T-helper 1 cell treated with Interleukin-12 subunit alpha and Interleukin-12 subunit beta and Interleukin-4 antibody, amounts not matched to agents 30 ng/mL and 1 ng/mL, for 36 hours (primary cell): Measurements from ENCODE around the gene ST6GALNAC5. TPM values are rescaled to one million over a fixed set of nuclear protein-coding genes. Genes with fewer than 3 reads are reported as not detected.

Experiments used
- intact Hi-C: fragments of 100-400 bp; cut with micrococcal nuclease; formaldehyde crosslinking; loops from one replicate; pipeline ENCODE4 v1.15.1; 2024
- total RNA-seq: library from RNA; stranded (reverse); gene quantifications from 2 replicates; pipeline ENCODE4 v1.2.3, GENCODE V29; 2022

Gene ST6GALNAC5
- total RNA-seq, 1 donor from 2014 or later: not detected

DNA sequence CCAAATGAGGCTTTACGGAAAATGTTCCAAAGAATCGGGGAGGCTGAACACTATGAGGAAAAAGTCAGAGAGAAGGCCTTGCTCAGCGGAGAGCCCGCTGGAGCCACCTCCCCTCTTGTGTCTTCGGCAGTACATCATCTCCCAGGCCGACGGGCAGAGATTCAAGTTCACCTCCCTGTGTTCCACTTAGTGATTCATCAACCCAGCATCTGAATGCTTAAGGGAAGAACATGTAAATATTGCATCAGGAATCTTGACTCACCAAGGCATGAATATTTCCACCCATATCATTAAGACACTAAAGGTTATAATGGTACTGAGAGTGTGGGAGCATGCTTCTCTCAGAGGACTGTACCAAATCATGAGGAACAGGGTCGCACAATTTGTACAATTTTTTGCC lies 172.5 kb downstream of the ST6GALNAC5 start:
- intact Hi-C loops: no loop called here

GRCh38 chr1:77040826-77041225 lies 173.5 kb downstream of the ST6GALNAC5 start:
- intact Hi-C loops: no loop called here

GRCh38 chr1:77044133-77044849 lies 177.0 kb downstream of the ST6GALNAC5 start:
- intact Hi-C loops: no loop called here

DNA sequence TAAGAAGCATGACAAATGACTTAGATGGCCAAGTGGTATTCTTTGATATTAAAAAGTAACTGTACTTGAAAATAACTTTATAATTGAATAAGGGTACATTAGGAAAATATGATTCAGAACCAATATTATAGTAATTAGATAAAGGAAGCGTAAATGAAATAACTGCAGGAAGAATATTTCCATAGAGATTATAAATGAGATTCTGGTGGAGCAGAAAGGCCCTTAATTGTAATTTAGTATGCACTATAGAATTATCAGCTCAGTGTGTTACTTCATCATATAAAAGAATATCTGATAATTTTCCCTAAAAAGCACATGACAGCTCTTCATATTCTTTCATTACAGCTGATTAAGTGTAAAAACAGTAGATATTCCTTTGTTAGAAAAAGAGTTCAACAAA lies 180.3 kb downstream of the ST6GALNAC5 start:
- intact Hi-C loops: no loop called here

DNA sequence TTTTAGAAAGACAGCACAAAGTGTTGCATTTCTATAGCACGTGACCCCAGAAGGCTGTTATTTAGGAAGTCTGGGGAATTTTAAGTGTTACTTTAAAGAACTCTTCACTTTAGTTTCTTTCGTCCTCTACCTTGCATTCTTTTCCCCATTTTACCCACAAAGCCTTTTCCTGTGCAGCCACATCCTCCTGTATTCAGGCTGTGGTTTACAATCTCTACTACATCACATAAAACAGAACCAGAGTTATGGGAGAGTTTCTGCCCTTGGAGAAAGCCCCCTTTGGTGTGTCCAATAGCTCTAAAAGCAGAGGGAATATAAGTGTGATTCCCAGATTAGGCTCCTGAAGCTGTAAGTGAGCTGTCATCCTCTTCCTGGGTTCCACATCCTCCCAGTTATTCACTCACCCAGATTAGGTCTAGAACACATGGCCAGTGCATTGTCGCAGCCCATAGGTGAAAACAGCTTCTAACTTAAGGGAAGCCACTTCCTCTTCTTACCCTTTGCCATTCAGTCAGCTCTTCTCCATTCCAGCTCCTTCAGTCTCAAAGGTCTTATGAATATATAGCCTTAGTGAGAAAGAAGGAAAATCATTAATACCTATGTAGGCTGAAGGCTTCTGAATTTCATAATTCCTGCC lies 180.8 kb downstream of the ST6GALNAC5 start:
- intact Hi-C loops: no loop called here

DNA sequence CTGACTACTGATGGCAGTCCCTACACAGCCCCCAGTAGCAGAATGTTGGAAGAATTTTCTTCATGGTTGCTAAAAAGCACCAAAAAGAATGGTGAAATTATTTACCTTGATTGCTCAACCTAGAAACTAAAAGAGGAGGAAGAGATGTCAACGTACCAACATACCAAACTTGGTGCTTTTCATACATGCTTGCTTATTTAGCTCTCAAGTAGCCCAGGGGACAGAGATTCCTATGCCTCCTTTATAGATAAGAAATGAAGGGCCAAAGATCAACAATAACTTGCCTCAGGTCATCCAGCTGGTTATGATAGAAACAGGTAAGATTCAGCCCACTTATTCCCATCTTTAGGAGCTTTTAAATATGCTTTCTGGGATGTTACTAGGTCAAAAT lies 181.3 kb downstream of the ST6GALNAC5 start:
- intact Hi-C loops: no loop called here

DNA sequence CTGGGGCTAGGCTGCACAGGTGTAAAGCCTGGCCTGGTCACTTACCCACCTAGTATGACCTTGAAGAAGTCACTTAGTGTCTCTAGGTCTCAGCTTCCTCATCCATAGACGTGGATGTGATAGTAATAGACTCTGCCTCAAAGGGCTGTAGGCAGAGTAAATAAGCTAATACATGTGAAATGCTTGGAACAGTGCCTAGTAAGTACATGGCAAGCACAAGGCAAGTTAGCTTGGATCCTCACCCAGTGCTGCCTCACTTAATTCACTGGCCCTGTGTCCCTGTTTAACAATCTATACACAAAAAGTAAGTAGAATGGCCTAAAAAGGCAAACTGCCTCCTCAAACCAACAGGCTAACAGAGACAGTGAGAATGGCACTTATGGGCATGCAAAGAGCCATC lies 184.1 kb downstream of the ST6GALNAC5 start:
- intact Hi-C loops: no loop called here

GRCh38 chr1:77056525-77056924 lies 189.2 kb downstream of the ST6GALNAC5 start:
- intact Hi-C loops: no loop called here

DNA sequence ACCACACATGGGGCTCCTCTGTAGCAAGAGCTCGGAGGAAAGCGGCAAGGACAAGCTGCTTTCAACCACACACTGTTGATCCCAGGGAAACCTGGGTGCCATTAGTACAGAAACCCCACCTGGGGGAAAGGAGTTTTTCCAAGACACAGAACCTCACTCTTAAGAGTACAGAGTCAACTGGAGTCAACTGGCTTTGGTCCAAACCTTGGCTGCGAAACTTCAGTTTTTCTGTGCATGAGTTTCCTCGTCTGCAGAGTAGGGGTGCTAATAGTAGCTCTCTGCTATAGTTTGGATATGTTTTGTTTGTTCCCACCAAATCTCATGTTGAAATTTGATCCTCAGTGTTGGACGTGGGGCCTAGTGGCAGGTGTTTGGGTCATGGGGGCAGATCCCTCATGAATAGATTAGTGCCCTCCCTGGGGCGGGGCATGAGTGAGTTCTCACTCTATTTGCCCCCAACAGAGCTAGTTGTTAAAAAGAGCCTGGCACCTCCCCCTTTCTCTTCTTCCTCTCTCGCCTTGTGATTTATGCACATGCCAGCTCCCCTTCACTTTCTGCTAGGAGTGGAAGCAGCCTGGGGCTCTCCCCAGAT lies 190.8 kb downstream of the ST6GALNAC5 start:
- intact Hi-C loops: no loop called here

GRCh38 chr1:77060000-77060399 lies 192.7 kb downstream of the ST6GALNAC5 start:
- intact Hi-C loops: no loop called here

GRCh38 chr1:77061162-77061561 lies 193.9 kb downstream of the ST6GALNAC5 start:
- intact Hi-C loops: no loop called here

DNA sequence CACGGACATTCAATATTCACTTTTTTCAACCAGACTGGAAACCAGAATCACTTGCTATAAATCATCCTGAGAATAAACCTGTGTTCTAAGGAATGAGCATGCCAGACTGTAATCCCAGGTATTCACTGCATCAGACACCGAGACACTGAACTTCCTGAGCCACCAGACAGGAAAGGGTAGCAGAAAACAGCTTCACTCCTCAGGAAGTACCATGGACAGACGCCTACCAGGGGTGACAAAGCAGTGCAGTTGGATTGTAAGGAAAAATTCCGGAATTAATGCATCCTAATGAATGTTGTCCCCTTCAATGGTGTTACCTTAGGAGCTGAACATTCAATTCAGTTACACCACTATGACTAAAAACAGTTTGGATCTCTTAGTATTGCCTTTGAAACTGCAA lies 195.8 kb downstream of the ST6GALNAC5 start:
- intact Hi-C loops: no loop called here

- intact Hi-C loops: no loop called here
Measured at GRCh38 chr1:77064246-77064645, 197.0 kb downstream of the ST6GALNAC5 start.

DNA sequence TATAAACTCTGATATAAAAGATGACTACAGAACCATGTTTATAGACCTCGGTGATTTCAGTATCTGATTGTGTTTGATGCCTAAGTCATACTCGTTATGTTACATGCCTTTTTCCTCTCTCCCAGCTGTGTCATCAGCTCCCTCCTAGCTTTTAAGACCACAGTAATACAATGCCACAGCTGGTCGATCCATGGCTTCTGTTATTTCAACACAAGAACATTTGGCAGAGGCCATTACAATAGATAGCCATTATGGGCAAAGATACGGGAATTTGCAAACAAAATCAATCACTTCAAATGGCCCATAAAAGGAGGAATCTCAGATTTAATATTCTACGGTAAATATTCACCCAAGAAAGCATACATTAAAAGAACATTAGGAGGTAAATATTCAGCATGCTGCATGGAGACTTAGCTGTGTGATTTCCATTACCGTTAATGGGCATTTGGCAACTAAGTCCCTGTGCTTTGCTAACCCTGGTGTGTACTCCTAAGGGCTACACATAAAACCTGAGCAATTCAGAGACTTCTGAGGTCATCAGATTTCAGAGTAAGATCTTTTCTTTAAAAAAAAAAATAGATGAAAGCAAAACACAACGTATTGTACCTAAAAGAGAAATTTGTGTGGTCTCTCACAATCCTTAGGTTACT lies 198.5 kb downstream of the ST6GALNAC5 start:
- intact Hi-C loops: no loop called here

DNA sequence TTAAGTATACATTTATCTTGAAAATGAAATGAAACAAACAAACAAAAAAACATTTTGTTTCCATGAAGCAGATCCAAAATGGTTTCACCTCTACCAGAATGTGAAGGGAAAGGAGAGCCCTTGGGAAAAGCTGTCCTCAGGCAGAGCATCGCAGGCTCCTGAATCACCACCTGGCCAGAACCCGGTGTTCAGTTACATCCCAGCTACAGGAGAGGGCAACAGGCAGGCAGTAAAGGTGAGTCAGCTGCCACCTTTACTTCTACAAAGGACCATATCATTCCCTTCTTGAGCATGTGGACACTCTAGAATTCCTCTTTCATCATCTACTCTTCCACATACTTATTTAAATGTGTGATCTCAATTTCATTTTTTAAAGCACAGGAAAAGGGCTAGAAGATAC lies 200.7 kb downstream of the ST6GALNAC5 start:
- intact Hi-C loops: no loop called here

DNA sequence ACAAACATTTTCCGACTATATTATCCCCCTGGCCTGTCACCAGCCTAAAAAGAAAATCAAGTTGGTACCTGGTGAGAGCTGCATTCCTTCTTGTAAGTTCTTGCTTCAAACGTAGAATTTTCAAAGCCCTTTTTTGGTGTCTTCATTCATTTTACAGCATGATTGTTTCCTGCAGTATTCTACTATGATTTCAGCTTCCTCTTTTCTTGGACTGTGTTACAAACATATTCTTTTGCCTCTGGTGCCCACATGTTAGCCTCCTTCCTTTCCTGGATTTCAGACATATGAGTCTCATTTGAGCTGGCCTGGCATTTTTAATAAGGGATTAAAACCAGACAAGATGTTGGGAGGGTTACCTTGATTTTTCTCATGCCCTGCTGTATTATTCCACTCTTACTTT lies 209.5 kb downstream of the ST6GALNAC5 start:
- intact Hi-C loops: no loop called here

GRCh38 chr1:77081834-77082233 lies 214.6 kb downstream of the ST6GALNAC5 start:
- intact Hi-C loops: no loop called here

GRCh38 chr1:77084457-77084856 lies 217.2 kb downstream of the ST6GALNAC5 start:
- intact Hi-C loops: no loop called here

DNA sequence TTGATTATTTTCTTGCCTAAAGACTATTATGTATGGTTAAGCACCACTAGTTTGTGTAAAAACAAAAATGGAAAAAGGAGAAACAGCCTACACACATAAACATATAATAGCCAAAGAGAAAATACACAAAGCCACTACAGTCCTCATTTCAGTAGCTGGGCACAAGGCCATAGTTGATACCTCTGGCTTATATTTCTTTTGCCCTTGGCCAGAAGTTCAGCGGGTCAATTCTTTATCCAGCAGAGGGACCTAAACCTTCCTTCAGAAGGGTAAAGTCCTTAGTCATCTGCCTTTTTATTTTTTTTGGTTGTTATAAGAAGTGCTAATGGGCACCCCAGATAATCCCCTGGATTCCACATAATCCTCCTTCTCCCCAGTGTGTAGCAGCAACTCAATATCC lies 217.8 kb downstream of the ST6GALNAC5 start:
- intact Hi-C loops: no loop called here

GRCh38 chr1:77089756-77090155 lies 222.5 kb downstream of the ST6GALNAC5 start:
- intact Hi-C loops: no loop called here

DNA sequence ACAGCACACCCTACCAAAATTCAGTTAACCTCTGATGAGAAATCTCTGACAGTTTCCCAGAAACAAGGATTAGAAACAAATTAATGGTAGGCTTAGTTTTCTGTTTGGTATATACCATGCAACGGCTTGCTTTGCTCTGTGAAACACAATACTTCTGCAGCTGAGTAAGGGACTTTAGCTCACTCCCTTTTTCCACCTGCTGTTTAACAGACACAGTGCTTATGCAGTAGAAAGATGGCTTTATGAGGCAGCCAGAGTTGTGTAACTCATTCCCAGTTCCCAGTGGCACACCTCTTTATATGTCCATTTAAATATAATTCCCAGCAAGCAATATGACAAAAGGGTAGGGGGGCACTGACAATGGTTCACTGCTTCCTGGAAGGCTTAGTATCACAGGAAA lies 228.0 kb downstream of the ST6GALNAC5 start:
- intact Hi-C loops: no loop called here
